DMS79 (cell line): ENCODE results near the gene DDX54.
"Not testable (repeated sequence)": the region's sequence is repeated elsewhere in the genome, so short reads cannot be mapped to it uniquely, and the experiment has no call there.

Experiments used
- DNase-seq: peaks from one replicate; lab custom pipeline; 2025; lab: John Stamatoyannopoulos, UW

The DDX54 gene

DNA sequence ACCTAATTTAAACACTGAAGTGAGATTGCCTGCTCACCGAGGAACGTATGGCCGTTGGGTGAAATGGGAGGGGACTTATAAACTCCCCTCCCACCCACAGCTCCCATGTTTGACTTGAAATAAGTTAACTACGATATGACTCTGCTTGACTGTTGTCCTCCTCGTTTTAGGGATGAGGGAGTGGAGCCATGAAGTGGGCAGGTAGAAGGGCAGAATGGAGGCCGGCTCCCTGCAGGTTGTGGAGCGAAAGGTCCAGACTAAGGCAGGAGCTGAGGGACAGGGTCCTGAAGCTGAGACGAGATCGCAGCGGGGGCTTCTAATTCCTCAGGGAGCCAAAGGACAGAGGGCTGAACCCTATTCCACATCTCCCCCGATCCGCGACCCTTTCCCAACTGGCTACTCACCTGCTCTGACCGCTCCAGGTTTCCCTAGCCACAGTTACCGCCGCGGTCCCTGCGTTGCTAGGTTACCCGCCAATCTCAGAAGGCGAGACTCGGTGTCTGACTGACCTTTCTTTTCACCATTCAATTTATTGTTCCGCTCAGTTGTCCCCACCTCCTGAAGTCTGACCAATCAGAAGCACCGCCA is 35.4 kb upstream of the DDX54 start:
- DNase-seq = no peak

DNA sequence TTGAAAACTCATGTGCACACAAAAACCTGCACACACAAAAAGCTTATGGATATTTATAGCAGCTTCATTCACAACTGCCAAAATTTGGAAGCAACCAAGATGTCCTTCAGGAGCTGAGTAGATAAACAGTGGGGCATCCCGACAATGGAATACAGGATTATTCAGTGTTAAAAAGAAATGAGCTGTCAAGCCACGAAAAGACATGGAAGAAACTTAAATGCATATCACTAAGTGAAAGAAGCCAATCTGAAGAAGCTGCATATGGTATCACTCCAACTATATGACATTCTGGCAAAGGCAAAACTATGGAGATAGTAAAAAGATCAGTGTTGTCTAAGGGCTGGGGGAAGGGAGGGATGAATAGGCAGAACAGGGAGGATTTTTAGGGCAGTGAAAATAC is 30.7 kb upstream of the DDX54 start:
- DNase-seq = no peak

DNA sequence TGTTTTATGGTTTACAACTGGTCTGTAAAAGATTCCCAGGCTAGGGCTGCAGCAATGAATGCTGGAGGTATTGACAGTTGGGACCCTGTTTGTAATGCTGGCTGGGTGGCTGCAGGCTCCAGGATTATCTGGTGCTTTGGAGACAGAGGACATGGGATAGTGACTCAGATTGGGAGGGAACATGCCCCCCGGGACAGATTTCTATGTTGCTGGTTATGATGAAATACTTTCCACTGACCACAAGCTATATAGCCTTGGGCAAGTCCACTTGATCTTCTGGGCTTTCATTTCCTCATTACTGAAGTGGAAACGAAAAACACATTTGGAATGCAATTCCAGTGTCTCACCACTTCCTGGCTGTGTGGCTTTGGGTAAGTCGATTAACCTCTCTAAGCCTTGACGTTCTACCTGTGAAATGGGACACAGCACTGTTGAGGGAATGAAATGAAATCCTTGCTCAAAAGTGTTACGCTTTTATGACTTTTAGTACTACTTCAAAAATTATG is 29.7 kb upstream of the DDX54 start:
- no peak for DNase-seq

DNA sequence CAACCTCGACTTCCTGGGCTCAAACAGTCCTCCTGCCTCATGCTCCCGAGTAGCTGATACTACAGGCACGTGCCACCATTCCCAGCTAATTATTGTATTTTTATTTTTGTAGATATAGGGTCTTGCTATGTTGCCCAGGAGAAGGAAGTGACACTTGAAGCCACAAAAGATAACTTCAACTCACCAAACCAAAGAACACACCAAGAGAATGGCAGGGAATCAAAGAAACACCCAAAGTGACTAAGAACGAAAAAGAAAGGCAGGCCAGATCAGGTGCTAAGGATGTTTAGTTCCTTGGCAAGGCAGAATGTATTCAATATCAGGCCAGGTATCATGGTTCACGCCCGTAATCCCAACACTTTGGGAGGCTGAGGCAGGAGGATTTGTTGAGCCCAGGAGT is 25.9 kb upstream of the DDX54 start:
- DNase-seq = no peak

DNA sequence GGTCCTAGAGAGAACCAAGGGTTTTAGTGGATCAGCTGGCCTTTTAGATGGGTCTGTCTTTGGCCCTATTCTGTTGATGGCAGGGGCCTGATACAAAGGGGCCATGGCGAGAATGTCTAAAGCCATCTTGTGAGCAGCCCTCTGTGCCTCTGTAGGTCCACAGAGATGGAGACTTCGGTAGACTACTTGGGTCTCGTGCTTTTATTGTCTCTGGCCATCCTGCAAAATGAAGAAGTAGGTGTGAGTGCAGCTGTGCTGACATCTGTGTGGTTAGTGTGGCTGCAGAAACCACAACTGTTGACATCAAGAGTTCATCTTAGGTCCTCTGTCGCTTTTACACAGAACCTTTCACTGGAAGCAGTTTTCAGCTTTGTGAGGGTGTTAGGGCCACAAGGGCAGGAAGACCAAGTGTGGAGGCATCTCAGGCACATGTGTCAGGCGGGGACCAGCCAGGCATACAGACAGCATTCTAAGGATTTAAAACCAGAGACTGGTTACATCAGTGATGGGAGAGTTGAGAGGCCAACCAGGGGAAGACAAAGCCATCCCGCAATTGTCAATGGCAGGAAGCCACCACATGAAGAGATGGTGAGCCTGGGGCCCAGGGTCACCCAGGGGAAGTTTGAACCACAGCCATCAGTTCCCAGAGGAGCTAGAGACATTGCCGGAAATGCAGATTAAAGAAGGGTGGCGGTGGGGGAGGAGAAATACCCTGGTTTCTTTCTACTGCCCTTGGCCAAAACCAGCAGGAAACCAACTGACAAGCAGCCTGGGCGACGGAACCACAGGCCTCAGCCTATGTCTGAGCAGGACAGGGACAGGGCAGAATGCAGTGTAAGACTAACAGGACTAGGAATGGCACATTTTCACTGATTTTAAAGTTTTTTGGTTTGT is 23.0 kb upstream of the DDX54 start:
- DNase-seq = no peak

DNA sequence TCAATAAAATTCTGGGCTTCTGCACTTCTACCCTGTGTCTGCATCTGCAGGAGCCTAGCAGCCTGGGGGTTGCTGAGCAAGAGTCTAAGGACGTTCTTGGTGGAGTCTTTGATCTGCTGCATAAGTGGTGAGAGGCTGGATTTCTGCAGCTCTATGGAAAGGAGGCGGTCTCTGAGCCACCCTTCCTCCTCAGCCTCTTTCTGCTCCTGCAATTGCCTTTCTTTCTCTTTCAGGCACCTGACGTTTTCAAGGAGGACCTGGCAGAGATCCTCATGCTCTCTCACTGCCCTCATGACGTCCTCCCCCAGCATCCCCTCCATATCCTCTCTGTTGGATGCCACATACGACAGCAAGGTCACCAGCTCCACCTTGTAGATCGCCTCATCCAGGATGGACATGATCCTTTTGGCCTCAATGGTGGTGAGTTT is 22.3 kb upstream of the DDX54 start:
- no peak for DNase-seq

DNA sequence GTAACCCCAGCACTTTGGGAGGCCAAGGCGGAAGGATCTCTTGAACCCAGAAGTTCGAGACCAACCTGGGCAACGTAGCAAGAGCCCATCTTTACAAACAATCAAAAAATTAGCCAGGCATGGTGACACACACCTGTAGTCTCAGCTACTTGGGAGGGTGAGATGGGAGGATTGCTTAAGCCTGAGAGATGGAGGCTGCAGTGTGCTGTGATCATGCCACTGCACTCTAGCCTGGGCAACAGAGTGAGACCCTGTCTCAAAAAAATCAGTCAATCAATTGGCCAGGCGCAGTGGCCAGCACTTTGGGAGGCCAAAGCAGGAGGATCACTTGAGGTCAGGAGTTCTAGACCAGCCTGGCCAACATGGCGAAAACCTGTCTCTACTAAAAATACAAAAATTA is 21.5 kb upstream of the DDX54 start:
- DNase-seq = not testable (repeated sequence)

DNA sequence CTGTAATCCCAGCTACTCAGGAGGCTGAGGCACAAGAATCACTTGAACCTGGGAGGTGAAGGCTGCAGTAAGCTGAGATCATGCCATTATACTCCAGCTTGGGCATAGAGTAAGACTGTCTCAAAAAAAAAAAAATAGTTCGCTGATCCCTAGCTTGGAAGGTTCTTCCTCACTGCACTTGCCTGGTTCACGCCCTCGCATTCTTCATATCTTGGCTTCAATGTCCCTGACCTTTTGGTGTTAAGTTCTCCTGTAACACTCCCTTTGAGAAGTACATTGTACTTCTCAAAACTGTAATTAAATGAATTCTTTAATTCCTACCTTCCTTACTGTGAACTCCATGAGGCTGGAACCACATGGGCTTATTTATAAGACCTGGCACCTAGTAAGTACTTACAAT is 19.5 kb upstream of the DDX54 start:
- no peak for DNase-seq

DNA sequence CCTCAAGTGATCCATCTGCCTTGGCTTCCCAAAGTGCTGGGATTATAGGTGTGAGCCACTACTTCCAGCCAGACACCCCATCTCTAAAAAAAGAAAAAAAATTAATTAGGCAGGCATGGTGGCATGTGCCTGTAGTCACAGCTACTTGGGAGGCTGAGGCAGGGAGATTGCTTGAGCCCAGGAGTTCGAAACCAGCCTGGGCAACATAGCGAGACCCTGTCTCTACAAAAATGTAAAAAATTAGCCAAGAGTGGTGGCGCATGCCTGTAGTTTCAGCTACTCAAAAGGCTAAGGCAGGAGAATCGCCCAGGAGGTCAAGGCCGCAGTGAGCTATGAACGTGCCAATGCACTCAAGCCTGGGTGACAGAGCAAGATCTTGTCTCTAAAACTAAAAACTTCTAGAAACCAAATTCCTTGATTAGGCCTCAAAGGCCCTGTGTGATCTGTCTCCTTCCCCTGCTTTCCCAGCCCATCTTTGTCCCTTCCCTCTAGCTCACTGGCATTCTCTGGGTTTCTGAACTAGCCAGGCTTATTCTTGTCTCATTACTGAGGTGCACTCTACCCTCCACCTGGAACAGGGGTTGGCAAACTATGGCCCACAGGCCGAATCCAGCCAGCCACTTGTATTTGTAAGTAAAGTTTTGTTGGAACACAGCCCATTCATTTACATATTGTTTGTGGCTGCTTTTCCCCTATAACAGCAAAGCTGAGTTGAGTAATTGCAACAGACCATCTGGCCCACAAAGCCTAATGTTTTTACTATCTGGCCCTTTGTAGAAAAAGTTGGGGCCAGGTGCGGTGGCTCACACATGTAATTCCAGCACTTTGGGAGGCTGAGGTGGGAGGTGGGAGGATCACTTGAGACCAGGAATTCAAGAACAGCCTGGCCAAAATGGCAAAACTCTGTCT is 18.8 kb upstream of the DDX54 start:
- no peak for DNase-seq

DNA sequence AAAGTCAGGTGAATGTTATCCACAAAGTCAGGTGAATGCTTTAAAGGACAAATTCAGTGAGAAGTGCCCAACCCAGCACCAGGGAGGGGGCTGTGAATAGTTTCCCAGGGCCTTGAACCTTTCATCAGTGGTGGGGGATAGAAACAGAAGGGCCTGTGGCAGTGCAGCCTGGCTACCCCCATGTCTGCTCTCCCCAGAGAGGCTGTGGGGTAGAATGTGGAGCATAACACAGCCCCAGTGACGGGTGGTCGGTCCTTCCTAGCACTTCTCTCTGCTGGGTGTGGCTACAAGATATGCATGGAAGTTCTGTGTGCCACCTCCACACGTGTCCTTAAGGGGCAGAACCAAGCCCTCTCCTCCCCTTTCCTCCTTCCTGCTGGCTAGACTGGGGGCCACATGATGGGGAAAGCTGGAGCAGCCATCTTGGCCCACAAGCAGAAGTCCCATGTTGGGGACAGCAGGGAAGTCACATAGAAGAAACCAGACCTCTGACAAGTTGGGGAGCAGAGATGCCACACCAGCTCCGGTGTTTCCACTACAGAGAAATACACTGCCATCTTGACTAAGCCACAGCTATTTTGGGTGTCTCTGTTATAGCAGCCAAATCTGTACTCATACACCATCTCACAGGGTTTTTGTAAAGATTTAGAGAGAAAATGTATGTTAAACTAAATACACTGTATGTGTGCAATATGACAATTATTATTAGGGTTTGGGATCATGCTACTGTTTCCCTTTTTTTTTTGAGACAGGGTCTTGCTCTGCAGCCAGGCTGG is 17.2 kb upstream of the DDX54 start:
- no peak for DNase-seq

DNA sequence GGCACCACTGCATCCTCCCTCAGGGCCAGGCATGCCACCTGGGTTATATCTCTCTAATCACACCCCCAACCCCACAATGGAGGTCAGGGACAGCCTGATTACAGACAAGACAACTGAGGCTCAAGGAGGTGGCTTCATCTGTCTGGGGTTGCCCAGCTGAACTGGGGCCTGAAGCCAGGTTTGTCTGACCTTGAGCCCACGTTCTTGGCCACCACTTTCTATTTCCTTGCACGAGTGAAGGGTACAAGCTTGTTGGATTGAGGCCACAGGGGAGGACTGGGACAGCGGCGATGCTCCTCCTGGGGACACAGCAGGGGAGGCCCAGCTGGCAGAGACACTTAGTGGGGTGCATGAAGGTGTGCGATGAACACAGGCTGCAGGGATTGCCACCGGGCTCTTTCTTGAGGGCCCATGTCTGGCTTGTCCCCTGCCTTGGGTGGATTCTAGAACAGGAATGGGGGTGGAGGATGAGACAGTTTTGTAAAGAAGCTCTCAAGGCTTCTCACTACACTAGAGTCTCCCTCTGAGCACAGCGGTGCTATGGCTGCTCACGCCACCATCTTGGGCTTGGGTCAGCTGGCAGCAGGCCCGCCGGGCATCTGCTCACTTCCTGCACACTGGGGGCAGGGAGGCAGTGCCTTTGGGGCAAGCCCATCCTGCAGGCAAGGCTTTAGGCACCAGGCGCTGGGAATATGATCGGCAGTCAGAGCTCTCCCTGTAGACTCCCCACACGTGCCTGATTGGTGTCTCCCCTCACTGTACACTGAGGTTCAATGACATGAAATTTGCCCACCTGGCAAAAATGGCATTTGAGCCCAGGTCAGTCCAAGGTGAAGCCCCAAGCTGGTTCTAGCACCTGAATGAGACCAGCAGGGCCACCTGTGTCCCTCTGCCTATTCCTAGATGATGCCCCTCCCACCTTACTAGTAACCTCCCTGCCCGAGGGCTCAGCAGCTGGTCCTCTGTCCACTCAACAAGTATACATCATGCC is 16.2 kb upstream of the DDX54 start:
- no peak for DNase-seq

DNA sequence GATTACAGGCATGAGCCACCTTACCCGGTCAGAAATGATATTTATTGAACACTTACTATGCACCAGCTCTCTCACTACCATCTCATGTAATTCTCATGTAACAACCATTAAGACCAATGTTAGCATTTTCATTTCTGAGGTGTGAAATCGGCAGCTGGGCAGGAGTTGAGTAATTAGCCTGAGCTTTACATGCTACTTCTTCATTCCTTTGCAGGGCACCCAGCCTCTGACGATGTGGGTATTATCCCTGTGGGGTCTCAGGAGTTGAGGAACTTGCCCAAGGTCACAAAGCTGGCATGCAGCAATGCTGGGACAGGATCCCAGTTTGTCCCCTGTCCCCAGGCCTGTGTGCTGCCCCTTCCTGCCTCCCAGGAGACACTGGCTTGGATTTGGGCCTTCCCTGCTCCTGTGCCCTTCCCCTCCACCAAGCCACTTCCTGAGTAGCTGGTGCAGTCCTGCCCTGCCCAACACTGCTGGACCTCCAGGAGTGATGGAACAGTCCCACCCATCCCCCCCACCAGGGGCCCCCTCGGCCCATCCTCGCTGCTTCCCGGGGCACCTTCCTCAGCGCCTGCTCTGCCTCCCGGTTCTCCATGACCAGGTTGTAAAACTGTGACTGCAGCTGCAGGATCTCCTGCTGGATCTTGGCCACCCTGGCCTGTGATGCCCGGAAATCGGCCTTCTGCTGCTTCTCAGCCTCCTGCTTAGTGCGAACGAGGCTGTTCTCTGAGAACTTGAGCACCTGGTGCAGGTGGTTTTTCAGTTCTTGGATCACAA is 14.9 kb upstream of the DDX54 start:
- no peak for DNase-seq

DNA sequence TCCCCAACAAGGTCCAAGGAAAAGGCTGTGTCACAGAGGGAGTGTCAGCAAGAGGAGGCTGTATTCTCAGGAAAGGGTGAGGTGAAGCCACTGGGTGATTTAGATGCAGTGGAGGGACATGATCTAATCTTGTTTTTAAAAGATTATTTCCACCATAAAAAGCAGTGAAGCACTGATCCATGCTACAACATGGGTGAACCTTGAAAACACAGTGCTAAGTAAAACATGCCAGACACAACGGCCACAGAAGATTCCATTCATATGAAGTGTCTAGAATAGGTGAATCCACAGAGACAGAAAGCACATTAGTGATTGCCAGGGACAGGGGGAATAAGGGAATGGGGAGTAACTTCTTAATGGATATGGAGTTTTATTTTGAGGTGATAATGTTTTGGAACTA is 13.0 kb upstream of the DDX54 start:
- no peak for DNase-seq

DNA sequence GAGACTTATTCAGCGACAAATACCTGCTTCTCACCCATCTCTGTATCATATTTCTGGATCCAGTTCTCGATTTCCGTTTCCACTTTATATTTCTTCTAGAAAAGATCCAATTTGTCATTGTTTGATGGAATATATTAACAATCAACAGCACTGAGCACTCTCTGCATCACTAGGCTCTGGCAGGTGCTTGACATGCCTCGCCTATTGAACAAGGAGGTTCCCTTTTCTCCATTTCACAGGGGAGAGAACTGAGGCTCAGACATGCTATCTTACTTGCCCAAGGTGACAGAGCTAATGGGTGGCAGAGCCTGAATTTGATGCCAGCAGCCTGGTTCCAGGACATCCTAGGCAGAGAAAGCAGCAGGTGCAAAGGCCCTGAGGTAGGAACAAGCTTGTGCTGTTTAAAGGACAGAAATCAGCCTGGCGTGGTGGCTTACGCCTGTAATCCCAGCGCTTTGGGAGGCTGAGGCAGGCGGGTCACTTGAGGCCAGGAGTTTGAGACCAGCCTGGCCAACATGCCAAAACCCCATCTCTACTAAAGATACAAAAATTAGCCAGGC is 12.3 kb upstream of the DDX54 start:
- no peak for DNase-seq

DNA sequence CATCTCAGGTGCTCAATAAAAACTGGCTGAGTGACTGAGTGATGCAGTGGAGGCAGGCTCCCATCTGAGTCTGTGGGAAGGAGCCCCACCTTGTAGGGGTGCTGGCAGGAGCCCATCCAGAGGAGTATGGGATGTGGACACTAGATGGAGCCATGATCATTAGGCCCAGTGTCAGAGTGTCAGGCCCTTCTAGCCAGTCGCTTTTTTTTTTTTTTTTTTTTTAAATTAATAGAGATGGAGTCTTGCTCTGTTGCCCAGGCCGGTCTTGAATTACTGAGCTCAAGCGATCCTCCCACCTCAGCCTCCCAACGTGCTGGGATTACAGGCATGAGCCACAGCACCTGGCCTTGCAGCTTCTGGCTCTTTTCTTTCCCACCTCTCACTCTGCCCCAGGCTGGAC is 11.7 kb upstream of the DDX54 start:
- DNase-seq = no peak

DNA sequence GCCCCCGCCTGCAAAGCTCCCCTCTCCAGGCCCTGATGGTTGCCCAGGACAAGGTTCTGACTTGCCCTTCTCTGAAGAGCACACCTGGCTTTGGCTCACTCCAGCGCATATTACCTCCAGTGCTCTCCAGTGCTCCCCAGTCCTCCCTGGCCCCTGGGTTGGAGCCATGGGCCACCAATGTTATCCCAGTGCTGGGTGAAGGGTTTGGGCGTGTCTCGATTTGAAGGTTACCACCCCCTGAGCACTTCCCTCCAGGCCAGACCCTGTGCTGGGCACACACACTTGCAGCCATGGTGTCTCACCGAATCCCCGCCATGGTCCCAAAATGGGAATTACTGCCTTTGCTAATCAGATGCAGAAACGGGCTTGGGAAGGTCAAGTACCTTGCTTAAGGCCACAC is 11.3 kb upstream of the DDX54 start:
- no peak for DNase-seq

DNA sequence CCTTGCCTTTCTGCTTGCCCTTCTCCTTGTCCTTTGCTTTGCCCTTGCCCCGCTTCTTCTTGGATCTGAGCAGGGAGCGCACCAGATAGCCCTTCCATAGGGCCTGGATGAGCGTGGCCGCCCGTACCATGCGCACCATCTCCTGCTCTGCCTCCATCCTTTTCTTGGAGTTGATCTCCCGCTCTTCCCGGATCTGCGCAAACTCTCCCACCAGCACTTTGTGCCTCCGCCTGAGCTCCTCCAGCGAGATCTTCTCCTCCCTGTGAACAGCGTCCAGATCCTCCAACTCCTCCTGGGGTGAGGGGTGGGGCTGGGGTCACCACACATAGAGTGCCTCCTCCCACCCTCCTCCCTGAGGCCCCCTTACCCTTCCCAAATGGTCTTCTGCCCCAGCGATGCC is 10.3 kb upstream of the DDX54 start:
- DNase-seq = no peak

DNA sequence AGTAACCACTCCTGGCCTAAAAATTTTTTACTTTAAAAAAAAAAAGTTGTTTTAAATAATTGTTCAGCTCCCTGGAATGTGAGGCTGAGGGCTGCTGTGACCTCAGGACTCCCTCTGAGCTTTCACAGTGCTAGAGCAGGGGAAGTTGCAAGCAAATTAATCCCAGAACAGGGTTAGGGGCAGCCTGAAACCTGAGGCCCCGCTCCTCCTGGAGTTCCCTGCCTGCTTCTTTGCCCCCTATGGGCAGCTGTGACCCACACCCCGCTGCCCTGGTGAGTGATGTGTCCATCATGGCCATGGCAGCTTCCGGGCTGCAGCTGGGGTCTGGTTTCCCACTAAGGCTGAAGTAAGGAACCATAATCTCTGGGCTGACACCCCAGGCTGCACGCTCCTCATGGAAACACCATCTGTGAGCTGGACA is 9.7 kb upstream of the DDX54 start:
- DNase-seq = no peak

DNA sequence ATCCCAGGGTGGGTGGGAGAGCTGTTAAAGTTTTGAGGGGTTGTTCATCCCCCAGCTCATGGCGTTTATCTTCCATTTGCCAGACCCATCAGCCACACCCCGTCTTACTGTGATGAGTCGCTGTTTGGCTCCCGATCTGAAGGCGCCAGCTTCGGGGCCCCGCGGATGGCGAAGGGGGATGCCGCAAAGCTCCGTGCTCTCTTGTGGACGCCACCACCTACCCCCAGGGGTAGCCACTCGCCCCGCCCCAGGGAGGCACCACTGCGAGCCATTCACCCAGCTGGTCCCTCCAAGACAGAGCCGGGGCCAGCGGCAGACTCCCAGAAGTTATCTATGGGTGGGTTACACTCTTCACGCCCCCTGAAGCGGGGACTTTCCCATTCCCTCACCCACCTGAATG is 5.9 kb upstream of the DDX54 start:
- DNase-seq = no peak
